ENCODE measurements around the gene GABBR2.

DNA sequence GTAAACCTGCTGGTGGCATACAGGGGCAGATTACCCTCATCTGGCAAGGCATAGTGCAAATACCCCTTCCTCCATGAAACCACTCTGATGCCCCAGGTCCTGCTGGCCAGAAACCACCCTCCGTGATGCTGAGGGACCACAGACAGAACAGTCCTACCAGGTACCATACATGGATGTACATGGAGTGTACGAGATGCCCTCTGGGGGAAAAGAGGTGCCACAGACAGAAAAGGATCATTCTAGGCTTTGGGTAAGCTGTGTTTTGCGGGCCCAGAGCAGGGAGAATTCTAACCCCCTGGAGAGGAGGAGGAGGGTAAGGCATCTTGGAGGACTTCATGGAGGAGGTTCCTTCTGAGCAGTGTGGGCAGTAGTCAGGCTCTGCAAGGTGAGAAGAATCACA is 68.3 kb downstream of the GABBR2 start:
- TF ChIP-seq, protein P1, sequence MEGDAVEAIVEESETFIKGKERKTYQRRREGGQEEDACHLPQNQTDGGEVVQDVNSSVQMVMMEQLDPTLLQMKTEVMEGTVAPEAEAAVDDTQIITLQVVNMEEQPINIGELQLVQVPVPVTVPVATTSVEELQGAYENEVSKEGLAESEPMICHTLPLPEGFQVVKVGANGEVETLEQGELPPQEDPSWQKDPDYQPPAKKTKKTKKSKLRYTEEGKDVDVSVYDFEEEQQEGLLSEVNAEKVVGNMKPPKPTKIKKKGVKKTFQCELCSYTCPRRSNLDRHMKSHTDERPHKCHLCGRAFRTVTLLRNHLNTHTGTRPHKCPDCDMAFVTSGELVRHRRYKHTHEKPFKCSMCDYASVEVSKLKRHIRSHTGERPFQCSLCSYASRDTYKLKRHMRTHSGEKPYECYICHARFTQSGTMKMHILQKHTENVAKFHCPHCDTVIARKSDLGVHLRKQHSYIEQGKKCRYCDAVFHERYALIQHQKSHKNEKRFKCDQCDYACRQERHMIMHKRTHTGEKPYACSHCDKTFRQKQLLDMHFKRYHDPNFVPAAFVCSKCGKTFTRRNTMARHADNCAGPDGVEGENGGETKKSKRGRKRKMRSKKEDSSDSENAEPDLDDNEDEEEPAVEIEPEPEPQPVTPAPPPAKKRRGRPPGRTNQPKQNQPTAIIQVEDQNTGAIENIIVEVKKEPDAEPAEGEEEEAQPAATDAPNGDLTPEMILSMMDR (IDR thresholded peaks at IDR 0.05; ENCODE audit: low read length) = no peak
- TF ChIP-seq EZH2 (optimal IDR thresholded peaks at IDR 0.05; ENCODE audit: low read depth, low read length) (no peak), EZH2phosphoT487 (IDR thresholded peaks at IDR 0.05; ENCODE audit: low read length) (no peak)

All from MM.1S (cell line).